Stimulated activated CD4-positive, alpha-beta T cell treated with anti-CD3 and anti-CD28 coated beads, Interleukin-1b, Interleukin-23, amount 100 ng/mL, for 4 hours (primary cell): ENCODE results near the gene PTPN6.
"Not testable (repeated sequence)": the region's sequence is repeated elsewhere in the genome, so short reads cannot be mapped to it uniquely, and the experiment has no call there.

ENCODE experiments used
- DNase-seq, 2 donors: peaks; one replicate each; pipeline ENCODE4 v3.0.0-alpha.2; 2020; ENCODE audit warnings: low read depth in 2 of 2

The PTPN6 gene

DNA sequence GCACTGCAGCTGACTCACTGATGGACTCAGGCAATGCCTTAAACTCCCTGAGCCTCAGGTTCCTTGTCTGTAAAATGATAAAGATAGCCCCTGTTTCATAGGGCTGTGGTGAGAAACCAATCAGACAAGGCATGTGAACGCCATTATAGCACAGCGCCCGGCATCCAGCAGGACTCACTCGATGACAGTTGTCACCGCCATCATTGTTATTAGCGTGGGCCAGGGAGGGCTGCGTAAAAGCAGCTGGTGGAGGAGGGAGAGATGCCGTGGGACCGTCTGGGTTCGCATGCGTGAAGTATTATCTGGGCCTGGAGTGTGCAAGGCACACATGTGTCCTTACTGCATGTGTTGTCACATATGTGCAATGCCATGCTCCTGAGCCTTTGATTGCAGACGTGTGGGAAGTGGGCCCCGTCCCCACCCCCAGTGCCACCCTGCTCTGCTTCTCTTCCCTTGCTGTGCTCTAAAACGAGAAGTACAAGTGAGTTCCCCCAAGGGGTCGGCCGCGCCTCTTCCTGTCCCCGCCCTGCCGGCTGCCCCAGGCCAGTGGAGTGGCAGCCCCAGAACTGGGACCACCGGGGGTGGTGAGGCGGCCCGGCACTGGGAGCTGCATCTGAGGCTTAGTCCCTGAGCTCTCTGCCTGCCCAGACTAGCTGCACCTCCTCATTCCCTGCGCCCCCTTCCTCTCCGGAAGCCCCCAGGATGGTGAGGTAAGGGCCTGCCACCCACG is at the start of gene PTPN6:
Gene PTPN6, plus strand, starts transcription at position 546 of the 730 bp plus-strand sequence. Its CDS starts 157 bp downstream, at position 703.
- DNase-seq: no peak

DNA sequence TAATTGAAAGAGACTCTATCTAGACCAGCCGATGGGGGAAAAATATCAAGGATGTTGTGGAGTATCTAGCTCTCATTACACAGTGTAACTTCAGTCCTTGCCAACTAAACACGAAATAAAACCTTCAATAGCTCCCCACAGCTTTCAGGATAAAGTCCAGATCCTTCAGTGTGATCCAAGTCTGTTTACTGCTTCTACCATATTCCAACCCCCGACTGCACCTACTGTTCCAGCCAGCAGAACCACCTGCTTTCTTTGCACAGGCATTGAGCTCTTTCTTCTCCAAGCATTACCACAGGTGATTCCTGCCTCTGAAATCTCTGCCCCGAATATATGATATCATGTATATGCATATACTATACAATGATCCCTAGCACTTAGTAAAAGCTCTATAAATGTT is 48.7 kb upstream of the PTPN6 start:
- no peak for DNase-seq

DNA sequence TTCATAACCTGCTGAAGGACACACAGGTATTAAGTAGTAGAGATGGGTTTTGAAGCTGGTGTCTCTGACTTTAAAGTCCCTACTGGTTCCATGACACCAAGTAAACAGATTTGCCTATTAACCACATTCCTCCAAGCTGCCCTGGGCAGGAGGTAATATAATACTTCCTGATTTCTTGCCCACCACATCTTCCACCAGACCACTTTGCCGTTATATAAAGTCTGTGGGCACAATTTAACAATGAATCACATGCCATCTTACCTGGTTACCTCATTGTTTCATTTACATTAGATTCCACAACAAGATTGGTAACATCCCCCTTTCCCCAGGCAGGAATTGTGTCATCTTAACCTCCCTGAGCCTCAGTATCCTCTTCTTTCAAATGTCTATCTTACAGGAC is 47.4 kb upstream of the PTPN6 start:
- DNase-seq: no peak

DNA sequence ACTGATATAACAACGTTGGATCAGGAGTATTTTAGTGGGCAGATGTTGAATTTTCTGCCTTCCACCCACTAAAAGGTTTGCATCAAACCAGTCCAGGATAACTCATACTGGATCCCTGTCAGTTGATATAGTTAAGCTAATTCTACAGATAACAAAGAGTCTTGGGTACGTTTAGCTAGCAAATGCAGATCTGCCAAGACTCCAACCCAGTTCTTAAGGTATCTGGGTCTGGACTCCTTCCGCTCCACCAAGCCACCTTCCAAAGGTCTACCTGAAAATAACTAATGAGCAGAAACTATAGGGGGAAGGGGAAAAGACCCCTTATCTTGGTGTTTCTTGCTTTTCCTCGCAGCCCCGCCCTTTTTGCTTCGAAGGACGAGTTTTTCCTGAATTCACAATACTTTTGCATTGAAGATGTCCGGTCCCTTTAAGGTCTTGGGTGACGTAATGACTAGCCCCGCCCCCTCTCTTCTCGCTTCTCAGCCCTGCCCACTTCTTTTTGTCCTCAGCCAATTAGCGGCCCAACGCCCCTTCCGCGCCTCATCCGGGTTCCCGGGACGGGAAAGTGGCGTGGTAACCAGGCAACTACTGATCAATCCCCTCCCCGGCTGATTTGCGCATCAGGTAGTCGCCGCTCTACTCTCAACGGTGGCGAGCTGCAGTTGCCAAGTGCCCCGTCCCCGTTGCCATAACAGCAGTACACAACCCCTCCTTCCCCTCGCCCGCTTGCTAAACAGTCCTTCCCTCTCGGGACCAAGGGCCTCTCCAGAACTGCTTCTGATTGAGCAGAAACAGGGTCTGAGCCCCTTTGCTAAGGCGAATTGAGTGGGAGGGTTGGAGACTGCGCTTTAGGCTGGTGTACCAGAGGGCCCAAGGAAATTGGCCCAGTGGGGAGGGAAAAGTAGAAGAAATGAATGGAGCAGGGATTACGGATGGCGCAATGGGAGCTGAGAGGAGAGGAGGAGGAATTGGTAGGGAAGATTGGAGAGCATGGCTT is 46.6 kb upstream of the PTPN6 start, which contains the start of gene LRRC23:
Gene LRRC23, plus strand, starts transcription at position 543 of the 997 bp plus-strand sequence. CDS start 812 bp downstream, outside the sequence.
- peak; percentile 92 to 94 for DNase-seq

DNA sequence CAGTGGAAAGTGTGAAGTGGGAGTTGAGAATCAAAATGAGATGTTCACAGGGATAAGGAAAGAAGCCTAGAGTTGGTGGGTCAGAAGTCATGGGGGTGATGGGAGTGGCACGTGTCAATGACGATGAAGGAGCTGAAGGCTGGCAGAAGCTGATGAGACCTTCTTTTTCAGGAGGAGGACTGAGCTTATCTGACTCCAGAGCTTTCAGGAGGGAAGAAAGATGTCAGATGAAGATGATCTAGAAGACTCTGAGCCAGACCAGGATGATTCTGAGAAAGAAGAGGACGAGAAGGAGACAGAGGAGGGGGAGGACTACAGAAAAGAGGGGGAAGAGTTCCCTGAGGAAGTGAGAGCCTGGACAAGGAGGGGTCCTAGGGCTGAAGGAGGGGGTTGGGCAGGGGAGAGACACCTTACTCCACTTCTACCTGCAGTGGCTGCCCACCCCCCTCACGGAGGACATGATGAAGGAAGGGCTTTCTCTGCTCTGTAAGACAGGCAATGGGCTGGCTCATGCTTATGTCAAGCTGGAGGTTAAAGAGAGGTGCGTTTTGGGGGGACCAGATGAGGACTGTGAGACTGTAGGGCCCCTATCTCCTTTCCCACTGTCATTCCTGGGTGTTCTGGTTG is 45.6 kb upstream of the PTPN6 start:
- no peak for DNase-seq

DNA sequence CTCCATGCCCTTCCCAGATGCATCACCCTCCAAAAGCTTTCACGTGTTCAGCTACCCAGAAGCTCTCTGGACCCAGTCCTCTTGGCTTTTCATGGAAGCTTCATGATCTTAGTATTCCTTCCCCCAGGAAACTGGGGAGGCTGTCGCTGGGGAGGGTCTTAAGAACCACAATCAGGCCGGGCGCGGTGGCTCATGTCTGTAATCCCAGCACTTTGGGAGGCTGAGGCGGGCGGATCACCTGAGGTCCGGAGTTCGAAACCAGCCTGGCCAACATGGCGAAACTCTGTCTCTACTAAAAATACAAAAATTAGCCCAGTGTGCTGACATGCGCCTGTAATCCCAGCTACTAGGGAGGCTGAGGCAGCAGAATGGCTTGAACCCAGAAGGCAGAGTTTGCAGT is 43.0 kb upstream of the PTPN6 start:
- DNase-seq: not testable (repeated sequence)

DNA sequence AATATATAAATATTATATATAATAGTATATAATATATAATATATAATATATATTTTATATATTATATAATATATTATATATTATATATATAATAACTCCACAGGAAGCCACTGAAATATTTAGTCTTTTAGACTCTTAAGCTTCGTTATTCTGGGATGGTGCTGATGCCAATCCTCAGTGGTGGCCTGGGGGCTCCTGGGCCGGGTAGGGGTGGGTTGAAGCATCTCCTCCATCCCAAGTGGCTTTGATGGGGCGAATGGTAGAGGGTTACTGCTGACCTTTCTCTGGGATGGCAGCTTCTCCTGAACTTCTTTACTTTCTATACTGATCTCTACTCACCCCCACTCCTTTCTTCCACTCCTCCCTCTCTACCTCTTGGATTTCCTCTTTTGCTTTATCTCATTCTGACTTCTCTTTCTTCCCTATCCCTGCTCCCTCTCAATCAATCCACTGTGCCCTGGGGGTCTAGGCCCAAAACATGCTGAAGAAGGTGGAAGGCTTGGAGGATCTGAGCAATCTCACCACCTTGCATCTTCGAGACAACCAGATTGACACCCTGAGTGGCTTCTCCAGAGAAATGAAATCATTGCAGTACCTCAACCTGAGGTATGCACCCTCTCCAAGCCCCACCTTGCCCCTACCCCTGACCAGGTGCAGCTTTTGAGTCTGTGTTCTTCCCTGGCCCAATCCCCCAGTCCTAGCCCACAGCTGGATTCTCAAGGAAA is 41.6 kb upstream of the PTPN6 start:
- no peak for DNase-seq

DNA sequence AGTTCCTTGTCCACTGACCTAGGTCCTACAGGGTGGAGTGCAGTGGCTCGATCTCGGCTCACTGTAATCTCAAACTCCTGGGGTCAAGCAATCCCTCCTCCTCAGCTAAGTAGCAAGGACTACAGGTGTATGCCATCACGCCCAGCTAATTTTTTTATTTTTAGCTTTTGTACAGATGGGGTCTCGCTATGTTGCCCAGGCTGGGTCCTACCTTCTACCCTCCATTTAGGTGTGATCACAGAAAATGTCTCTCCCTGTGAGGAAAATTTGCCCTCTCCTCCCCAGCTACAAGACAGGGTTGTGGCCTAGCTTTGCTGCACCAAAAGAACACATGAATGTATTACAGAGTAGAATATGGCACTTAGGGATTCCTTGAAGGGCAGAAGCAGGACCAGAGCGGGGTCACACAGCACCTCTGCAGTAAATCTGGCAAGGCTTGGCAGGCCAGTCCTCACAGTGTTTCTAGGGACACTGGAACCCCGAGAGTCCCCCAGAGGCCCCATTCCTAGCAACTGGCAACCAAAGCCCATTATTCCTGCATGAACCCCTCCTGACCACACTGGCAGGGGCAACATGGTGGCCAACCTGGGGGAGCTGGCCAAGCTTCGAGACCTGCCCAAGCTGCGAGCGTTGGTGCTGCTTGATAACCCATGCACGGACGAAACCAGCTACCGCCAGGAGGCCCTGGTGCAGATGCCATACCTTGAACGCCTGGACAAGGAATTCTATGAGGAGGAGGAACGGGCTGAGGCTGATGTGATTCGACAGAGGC is 38.8 kb upstream of the PTPN6 start:
- no peak for DNase-seq

DNA sequence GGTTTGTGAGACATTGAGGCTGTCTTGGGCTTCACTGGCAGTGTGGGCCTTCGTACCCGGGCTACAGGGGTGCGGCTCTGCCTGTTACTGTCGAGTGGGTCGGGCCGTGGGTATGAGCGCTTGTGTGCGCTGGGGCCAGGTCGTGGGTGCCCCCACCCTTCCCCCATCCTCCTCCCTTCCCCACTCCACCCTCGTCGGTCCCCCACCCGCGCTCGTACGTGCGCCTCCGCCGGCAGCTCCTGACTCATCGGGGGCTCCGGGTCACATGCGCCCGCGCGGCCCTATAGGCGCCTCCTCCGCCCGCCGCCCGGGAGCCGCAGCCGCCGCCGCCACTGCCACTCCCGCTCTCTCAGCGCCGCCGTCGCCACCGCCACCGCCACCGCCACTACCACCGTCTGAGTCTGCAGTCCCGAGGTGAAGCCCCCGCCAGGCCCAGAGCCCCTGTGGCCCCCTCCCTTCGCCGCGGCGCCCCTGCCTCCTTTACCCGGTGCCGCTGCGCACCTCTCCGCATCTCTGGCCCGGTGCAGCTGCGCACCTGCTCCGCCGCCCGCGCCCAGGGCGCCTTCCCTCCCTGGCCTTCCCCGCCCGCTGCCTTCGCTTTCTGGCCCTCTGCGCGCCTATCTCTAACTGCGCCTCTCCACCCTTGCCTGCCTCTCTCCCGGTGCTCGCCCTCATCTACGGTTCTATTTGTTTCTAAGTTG is 36.8 kb upstream of the PTPN6 start, which contains the start of gene ENO2:
Gene ENO2, plus strand, starts transcription at position 335 of the 701 bp plus-strand sequence. CDS start 1,253 bp downstream, outside the sequence.
- peak; percentile 78 to 82 for DNase-seq

DNA sequence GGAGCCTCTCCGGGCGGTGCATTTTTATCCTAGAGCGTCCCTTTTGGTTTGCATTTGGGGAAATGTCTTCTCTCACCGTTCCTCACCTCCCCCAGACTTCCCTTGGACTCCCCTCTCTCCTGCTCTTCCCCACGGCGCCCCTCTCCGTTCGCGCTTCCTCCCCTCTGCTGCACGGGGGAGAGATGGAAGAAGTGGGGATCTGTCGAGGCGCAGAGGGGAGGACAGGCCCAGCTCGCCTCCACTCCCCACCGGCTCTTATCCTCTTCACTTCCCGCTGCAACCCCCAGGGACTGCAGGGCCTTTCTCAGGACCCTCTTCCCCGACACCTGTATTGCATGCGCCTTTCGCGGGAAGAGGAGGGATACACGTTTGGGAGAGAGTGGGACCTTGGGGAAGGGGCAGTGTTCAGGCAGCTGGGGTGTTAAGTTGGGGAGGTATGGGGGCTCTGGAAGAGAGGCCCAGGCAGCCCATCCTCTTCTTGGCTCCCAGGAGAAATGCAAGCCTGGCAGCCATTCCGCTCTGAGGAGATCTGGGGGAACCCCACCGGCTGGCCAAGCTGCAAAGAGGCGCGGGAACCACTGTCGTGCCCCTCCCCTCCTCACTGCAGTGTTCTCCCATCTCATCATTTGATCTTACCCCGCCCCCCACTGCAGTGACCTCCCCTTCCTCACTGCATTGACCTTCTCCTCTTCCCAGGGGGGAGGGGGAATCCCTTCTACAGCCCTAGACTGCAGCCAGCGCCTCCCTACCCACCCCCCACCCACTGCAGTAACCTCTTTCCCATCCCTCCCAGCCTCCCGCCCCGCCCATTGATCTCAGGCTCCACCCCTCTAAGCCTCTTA is 36.0 kb upstream of the PTPN6 start:
- DNase-seq: no peak

DNA sequence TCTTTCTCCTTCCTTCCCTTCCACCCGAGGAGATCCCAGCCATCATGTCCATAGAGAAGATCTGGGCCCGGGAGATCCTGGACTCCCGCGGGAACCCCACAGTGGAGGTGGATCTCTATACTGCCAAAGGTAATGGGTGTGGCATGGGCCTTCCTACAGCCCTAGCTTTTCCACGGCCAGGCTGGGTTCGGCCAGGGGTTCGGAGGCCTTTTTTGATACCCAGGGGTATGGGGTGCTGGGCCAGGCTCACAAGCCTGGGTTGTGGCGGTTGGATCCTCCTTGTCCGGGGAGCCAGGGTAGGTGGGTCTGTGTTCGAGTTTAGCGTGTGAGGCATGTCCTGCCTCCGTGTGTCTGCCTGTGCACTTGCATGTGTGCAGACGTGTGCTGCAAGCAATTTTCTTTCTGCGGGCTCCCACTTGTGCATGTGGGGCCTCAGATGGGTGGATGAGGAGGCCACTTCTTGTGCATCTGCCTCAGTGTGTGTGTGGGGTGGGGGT is 35.3 kb upstream of the PTPN6 start:
- DNase-seq: no peak

DNA sequence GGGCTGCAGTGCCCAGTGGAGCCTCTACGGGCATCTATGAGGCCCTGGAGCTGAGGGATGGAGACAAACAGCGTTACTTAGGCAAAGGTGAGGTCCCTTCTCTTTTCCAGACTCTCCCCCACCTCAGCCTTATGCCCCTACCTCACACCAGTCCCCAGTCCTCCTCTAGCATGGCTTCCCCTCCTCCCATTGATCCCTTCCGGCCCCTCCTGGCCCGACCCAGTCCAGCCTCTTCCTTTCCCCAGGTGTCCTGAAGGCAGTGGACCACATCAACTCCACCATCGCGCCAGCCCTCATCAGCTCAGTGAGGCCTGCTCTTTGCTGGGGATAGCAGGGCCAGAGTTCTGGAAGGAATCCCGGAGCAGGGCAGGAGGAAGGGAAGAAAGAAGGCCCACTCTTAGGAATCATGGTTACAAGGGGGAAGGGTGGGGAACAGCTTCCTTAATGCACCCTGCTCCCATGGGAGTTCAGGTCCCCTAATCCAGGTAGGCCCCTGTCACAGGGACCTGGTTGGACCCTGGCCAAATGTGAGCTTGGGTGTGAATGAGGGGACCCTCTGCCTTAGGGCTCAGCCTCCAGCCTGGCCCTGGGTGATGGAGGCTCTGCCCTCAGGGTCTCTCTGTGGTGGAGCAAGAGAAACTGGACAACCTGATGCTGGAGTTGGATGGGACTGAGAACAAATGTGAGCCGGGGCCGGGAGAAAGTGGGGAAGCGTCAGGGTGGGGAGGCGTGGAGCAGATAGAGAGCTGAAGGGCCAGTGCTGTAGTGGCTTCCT is 34.5 kb upstream of the PTPN6 start:
- no peak for DNase-seq

DNA sequence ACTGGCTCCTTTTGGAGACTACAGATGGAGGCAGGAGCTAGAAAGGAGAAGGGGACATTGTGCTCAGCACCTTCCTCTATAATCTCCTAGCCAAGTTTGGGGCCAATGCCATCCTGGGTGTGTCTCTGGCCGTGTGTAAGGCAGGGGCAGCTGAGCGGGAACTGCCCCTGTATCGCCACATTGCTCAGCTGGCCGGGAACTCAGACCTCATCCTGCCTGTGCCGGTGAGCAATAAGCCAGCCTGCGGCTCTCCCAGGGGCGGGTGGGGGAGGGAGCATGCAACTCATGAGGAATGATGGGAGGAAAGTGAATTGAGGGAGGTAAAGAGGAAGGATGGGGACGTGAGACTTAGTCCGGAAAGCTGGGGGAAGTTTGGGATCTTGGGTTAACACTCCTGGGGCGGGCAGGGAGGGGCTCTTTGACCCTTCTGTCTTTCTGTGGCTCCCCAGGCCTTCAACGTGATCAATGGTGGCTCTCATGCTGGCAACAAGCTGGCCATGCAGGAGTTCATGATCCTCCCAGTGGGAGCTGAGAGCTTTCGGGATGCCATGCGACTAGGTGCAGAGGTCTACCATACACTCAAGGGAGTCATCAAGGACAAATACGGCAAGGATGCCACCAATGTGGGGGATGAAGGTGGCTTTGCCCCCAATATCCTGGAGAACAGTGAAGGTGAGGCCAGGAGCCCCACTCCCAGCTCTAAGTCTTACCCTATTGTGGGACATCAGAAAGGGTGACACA is 33.5 kb upstream of the PTPN6 start:
- no peak for DNase-seq

DNA sequence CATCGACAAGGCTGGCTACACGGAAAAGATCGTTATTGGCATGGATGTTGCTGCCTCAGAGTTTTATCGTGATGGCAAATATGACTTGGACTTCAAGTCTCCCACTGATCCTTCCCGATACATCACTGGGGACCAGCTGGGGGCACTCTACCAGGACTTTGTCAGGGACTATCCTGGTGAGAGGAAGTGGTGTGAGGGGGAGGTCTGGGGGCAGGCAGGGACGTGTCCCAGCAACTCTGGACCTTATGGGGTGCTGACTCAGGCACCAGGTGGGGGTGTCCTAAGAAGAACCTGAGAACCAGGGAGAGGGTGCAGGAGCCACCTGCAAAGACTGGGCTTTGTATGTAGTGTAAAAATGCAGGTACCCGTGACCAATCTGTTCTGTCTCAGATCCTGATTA is 31.6 kb upstream of the PTPN6 start:
- DNase-seq: no peak

DNA sequence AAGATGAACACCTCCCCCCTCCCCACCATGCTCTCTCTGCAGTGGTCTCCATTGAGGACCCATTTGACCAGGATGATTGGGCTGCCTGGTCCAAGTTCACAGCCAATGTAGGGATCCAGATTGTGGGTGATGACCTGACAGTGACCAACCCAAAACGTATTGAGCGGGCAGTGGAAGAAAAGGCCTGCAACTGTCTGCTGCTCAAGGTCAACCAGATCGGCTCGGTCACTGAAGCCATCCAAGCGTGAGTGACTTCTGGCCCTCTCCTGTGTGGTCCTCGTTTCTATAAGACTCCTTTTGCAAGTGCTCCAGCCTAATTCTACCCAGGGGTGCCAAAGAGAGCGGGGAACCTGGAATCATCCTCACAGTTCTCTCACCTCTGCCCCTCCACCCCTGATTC is 29.6 kb upstream of the PTPN6 start:
- no peak for DNase-seq

DNA sequence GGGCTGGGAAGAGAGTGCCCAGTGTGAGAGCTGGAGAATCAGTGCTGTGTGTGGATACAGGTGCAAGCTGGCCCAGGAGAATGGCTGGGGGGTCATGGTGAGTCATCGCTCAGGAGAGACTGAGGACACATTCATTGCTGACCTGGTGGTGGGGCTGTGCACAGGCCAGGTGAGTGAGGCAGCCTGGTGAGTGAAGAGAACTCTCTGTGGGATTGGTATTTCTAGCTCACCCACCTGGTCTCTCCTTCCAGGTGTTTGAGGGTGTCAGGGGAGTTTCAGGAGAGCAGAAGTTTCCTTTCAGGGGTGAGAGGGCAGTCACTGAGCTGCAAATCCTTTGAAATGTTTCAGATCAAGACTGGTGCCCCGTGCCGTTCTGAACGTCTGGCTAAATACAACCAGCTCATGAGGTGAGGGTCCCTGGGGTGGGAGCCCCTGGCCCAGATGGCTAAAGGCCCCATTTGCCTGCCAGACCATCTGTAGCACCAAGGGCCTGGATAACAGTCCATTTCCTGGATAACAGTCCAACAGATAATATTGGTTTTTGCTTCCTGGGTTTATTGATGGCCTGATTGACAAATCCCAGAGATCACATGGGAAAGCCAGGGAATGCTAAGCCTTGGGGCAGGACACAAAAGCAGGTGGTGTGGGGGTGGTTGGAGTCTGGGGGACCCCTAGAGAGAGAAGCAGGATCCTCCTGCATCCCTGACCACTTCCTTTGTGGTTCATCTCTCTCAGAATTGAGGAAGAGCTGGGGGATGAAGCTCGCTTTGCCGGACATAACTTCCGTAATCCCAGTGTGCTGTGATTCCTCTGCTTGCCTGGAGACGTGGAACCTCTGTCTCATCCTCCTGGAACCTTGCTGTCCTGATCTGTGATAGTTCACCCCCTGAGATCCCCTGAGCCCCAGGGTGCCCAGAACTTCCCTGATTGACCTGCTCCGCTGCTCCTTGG is 28.9 kb upstream of the PTPN6 start:
- DNase-seq: no peak
